ENCODE results near the gene KRTAP2-2.

Gene KRTAP2-2

GRCh38 chr17:41024697-41025096 is 30.3 kb downstream of the KRTAP2-2 start:
- no peak overlapping the region for H3K27ac ChIP-seq
- no peak for DNase-seq
- no peaks in the 10 kb centered on the region for H3K9me3 ChIP-seq
- no peak overlapping the region for H3K4me3 ChIP-seq
- H3K4me1 ChIP-seq: no peaks in the 10 kb centered on the region
- H3K27me3 ChIP-seq: peaks cover 0 to 2% of the 10 kb centered on the region in 2 donors
- no peaks in the 10 kb centered on the region for H3K36me3 ChIP-seq
- no peak for TF ChIP-seq CTCF (IDR thresholded peaks at IDR 0.05)
- intact Hi-C loops (cut with DNase I; ENCODE audit: low total_unique reads): no loop called here

GRCh38 chr17:41020336-41020735 is 34.7 kb downstream of the KRTAP2-2 start:
- Histone ChIP-seq H3K36me3 (no peaks in the 10 kb centered on the region), H3K27ac (no peak overlapping the region), H3K9me3 (no peaks in the 10 kb centered on the region), H3K4me3 (no peak overlapping the region), H3K27me3 (no peaks in the 10 kb centered on the region), H3K4me1 (no peaks in the 10 kb centered on the region)
- intact Hi-C loops (cut with DNase I; ENCODE audit: low total_unique reads): no loop called here
- TF ChIP-seq CTCF (IDR thresholded peaks at IDR 0.05): no peak
- DNase-seq: no peak

GRCh38 chr17:41019415-41019814 is 35.6 kb downstream of the KRTAP2-2 start:
- no peak for TF ChIP-seq CTCF (IDR thresholded peaks at IDR 0.05)

GRCh38 chr17:41018541-41018940 is 36.5 kb downstream of the KRTAP2-2 start:
- no peak for TF ChIP-seq CTCF (IDR thresholded peaks at IDR 0.05)
- intact Hi-C loops (cut with DNase I; ENCODE audit: low total_unique reads): no loop called here
- Histone ChIP-seq H3K36me3 (no peaks in the 10 kb centered on the region), H3K9me3 (no peaks in the 10 kb centered on the region), H3K27ac (no peak overlapping the region), H3K4me3 (no peak overlapping the region), H3K4me1 (no peaks in the 10 kb centered on the region), H3K27me3 (no peaks in the 10 kb centered on the region)
- no peak for DNase-seq

More at GRCh38 chr17:41019415-41019814, 35.6 kb downstream of the KRTAP2-2 start:
- no peaks in the 10 kb centered on the region for H3K4me1 ChIP-seq
- H3K27me3 ChIP-seq: no peaks in the 10 kb centered on the region
- no peak overlapping the region for H3K4me3 ChIP-seq
- no peak for DNase-seq
- intact Hi-C loops (cut with DNase I; ENCODE audit: low total_unique reads): no loop called here
- H3K27ac ChIP-seq: no peak overlapping the region
- no peaks in the 10 kb centered on the region for H3K36me3 ChIP-seq
- no peaks in the 10 kb centered on the region for H3K9me3 ChIP-seq

GRCh38 chr17:41016578-41017215 is 38.3 kb downstream of the KRTAP2-2 start:
- H3K36me3 ChIP-seq: no peaks in the 10 kb centered on the region
- no peaks in the 10 kb centered on the region for H3K27me3 ChIP-seq
- H3K4me1 ChIP-seq: no peaks in the 10 kb centered on the region
- TF ChIP-seq CTCF (IDR thresholded peaks at IDR 0.05): no peak
- intact Hi-C loops (cut with DNase I; ENCODE audit: low total_unique reads): no loop called here
- no peak overlapping the region for H3K27ac ChIP-seq
- no peak overlapping the region for H3K4me3 ChIP-seq
- H3K9me3 ChIP-seq: no peaks in the 10 kb centered on the region
- no peak for DNase-seq

GRCh38 chr17:41015454-41015853 is 39.6 kb downstream of the KRTAP2-2 start:
- intact Hi-C loops (cut with DNase I; ENCODE audit: low total_unique reads): no loop called here
- H3K27ac ChIP-seq: no peak overlapping the region
- no peak for DNase-seq
- no peak for TF ChIP-seq CTCF (IDR thresholded peaks at IDR 0.05)
- H3K9me3 ChIP-seq: no peaks in the 10 kb centered on the region
- no peaks in the 10 kb centered on the region for H3K36me3 ChIP-seq
- H3K27me3 ChIP-seq: no peaks in the 10 kb centered on the region
- H3K4me1 ChIP-seq: no peaks in the 10 kb centered on the region
- no peak overlapping the region for H3K4me3 ChIP-seq
